ENCODE results near the gene FOXP1. TPM values are rescaled to one million over a fixed set of nuclear protein-coding genes. Genes with fewer than 3 reads are reported as not detected.

Gene FOXP1
- 100 to 1,000 TPM; 120 to 122 TPM for total RNA-seq

GRCh38 chr3:71583566-71584393 is at the start of gene FOXP1:
Gene FOXP1, minus strand, starts transcription at chr3:71583728. Its CDS starts 385,347 bp downstream, at chr3:71198381.
- Mint-ChIP-seq H3K27ac (peak within 1 kb of the TSS; percentile 92), H3K36me3 (ENCODE audit: low read depth) (no peaks in the 10 kb centered on the region), H3K4me3 (peak within 1 kb of the TSS; percentile 85), H3K27me3 (ENCODE audit: low read depth) (no peaks in the 10 kb centered on the region), H3K9me3 (ENCODE audit: insufficient read depth) (no peaks in the 10 kb centered on the region), H3K4me1 (ENCODE audit: low read depth) (peaks cover 39% of the 10 kb centered on the region)
- peak; percentile 43 for ATAC-seq
- peak; percentile 72 for DNase-seq
- ChIA-PET CTCF (interaction anchor here (0.6 to 3.3 kb wide), 8 partner anchors 10 to 1396 kb away, joined by 3 to 14 read pairs (median 4); no protein-coding TSS in a partner anchor), POLR2A (interaction anchor here (0.6 to 3.4 kb wide), 20 partner anchors 88 to 627 kb away, joined by 3 to 27 read pairs (median 4); no protein-coding TSS in a partner anchor)

GRCh38 chr3:71629711-71630110 is 46.2 kb upstream of the FOXP1 start:
- no peaks in the 10 kb centered on the region for H3K27me3 Mint-ChIP-seq (ENCODE audit: low read depth)
- ChIA-PET POLR2A (no interaction called here), CTCF (no interaction called here)
- H3K27ac Mint-ChIP-seq: no peak overlapping the region
- H3K4me3 Mint-ChIP-seq: no peak overlapping the region
- no peaks in the 10 kb centered on the region for H3K4me1 Mint-ChIP-seq (ENCODE audit: low read depth)
- no peaks in the 10 kb centered on the region for H3K36me3 Mint-ChIP-seq (ENCODE audit: low read depth)
- H3K9me3 Mint-ChIP-seq (ENCODE audit: insufficient read depth): no peaks in the 10 kb centered on the region
- no peak for ATAC-seq
- DNase-seq: no peak

- ChIA-PET CTCF (no interaction called here), POLR2A (no interaction called here)
- DNase-seq (no peak), ATAC-seq (no peak)
- Mint-ChIP-seq H3K4me1 (ENCODE audit: low read depth) (no peaks in the 10 kb centered on the region), H3K36me3 (ENCODE audit: low read depth) (no peaks in the 10 kb centered on the region), H3K4me3 (no peak overlapping the region), H3K9me3 (ENCODE audit: insufficient read depth) (no peaks in the 10 kb centered on the region), H3K27ac (no peak overlapping the region), H3K27me3 (ENCODE audit: low read depth) (no peaks in the 10 kb centered on the region)
These were observed 45.8 kb upstream of the FOXP1 start for GRCh38 chr3:71629289-71629688.

GRCh38 chr3:71628522-71628921 is 45.0 kb upstream of the FOXP1 start:
- Mint-ChIP-seq H3K27me3 (ENCODE audit: low read depth) (no peaks in the 10 kb centered on the region), H3K36me3 (ENCODE audit: low read depth) (no peaks in the 10 kb centered on the region), H3K9me3 (ENCODE audit: insufficient read depth) (no peaks in the 10 kb centered on the region), H3K4me3 (no peak overlapping the region), H3K4me1 (ENCODE audit: low read depth) (no peaks in the 10 kb centered on the region), H3K27ac (no peak overlapping the region)
- no peak for ATAC-seq
- ChIA-PET CTCF (no interaction called here), POLR2A (interaction anchor here (0.5 kb wide), 1 partner anchor 339 kb away, joined by 3 read pairs; no protein-coding TSS in a partner anchor)
- no peak for DNase-seq

GRCh38 chr3:71625676-71626075 is 42.1 kb upstream of the FOXP1 start:
- Mint-ChIP-seq H3K27ac (no peak overlapping the region), H3K36me3 (ENCODE audit: low read depth) (no peaks in the 10 kb centered on the region), H3K4me3 (no peak overlapping the region), H3K9me3 (ENCODE audit: insufficient read depth) (no peaks in the 10 kb centered on the region), H3K4me1 (ENCODE audit: low read depth) (no peaks in the 10 kb centered on the region), H3K27me3 (ENCODE audit: low read depth) (no peaks in the 10 kb centered on the region)
- ChIA-PET POLR2A (no interaction called here), CTCF (no interaction called here)
- no peak for DNase-seq
- no peak for ATAC-seq

GRCh38 chr3:71621825-71622537 is 38.5 kb upstream of the FOXP1 start:
- H3K27ac Mint-ChIP-seq: no peak overlapping the region
- H3K9me3 Mint-ChIP-seq (ENCODE audit: insufficient read depth): no peaks in the 10 kb centered on the region
- no peaks in the 10 kb centered on the region for H3K4me1 Mint-ChIP-seq (ENCODE audit: low read depth)
- no peaks in the 10 kb centered on the region for H3K36me3 Mint-ChIP-seq (ENCODE audit: low read depth)
- ChIA-PET POLR2A (interaction anchor here (0.6 to 0.7 kb wide), 2 partner anchors 313 to 1101 kb away, joined by 3 to 4 read pairs; no protein-coding TSS in a partner anchor), CTCF (no interaction called here)
- H3K4me3 Mint-ChIP-seq: no peak overlapping the region
- DNase-seq: no peak
- no peaks in the 10 kb centered on the region for H3K27me3 Mint-ChIP-seq (ENCODE audit: low read depth)
- ATAC-seq: no peak

GRCh38 chr3:71618538-71618937 is 35.0 kb upstream of the FOXP1 start:
- H3K4me3 Mint-ChIP-seq: no peak overlapping the region
- DNase-seq (no peak), ATAC-seq (no peak)
- ChIA-PET CTCF (no interaction called here), POLR2A (no interaction called here)
- peaks cover 6% of the 10 kb centered on the region for H3K4me1 Mint-ChIP-seq (ENCODE audit: low read depth)
- no peaks in the 10 kb centered on the region for H3K27me3 Mint-ChIP-seq (ENCODE audit: low read depth)
- no peaks in the 10 kb centered on the region for H3K9me3 Mint-ChIP-seq (ENCODE audit: insufficient read depth)
- H3K27ac Mint-ChIP-seq: no peak overlapping the region
- H3K36me3 Mint-ChIP-seq (ENCODE audit: low read depth): no peaks in the 10 kb centered on the region

- Mint-ChIP-seq H3K4me1 (ENCODE audit: low read depth) (peaks cover 6% of the 10 kb centered on the region), H3K4me3 (no peak overlapping the region), H3K27me3 (ENCODE audit: low read depth) (no peaks in the 10 kb centered on the region), H3K9me3 (ENCODE audit: insufficient read depth) (peaks cover 6% of the 10 kb centered on the region), H3K36me3 (ENCODE audit: low read depth) (no peaks in the 10 kb centered on the region), H3K27ac (no peak overlapping the region)
- ATAC-seq (no peak), DNase-seq (no peak)
- CTCF ChIA-PET: interaction anchor here (0.9 to 1.4 kb wide), 2 partner anchors 22 to 30 kb away, joined by 3 read pairs; no protein-coding TSS in a partner anchor
- POLR2A ChIA-PET: no interaction called here
These were observed 33.1 kb upstream of the FOXP1 start for GRCh38 chr3:71616571-71617021.

- CTCF ChIA-PET: no interaction called here
- POLR2A ChIA-PET: no interaction called here
These were observed 31.3 kb upstream of the FOXP1 start for GRCh38 chr3:71614869-71615268.

GRCh38 chr3:71614426-71614825 is 30.9 kb upstream of the FOXP1 start:
- Mint-ChIP-seq H3K4me3 (no peak overlapping the region), H3K9me3 (ENCODE audit: insufficient read depth) (peaks cover 11% of the 10 kb centered on the region), H3K27ac (no peak overlapping the region), H3K36me3 (ENCODE audit: low read depth) (no peaks in the 10 kb centered on the region), H3K4me1 (ENCODE audit: low read depth) (peaks cover 6% of the 10 kb centered on the region), H3K27me3 (ENCODE audit: low read depth) (no peaks in the 10 kb centered on the region)
- CTCF ChIA-PET: no interaction called here
- ATAC-seq: no peak
- no peak for DNase-seq
- POLR2A ChIA-PET: no interaction called here

More at GRCh38 chr3:71614869-71615268, 31.3 kb upstream of the FOXP1 start:
- H3K4me1 Mint-ChIP-seq (ENCODE audit: low read depth): peaks cover 6% of the 10 kb centered on the region
- H3K36me3 Mint-ChIP-seq (ENCODE audit: low read depth): no peaks in the 10 kb centered on the region
- H3K4me3 Mint-ChIP-seq: no peak overlapping the region
- DNase-seq (no peak), ATAC-seq (no peak)
- peaks cover 11% of the 10 kb centered on the region for H3K9me3 Mint-ChIP-seq (ENCODE audit: insufficient read depth)
- H3K27me3 Mint-ChIP-seq (ENCODE audit: low read depth): no peaks in the 10 kb centered on the region
- no peak overlapping the region for H3K27ac Mint-ChIP-seq

- POLR2A ChIA-PET: no interaction called here
- ATAC-seq: no peak
- CTCF ChIA-PET: no interaction called here
- DNase-seq: no peak
- no peak overlapping the region for H3K4me3 Mint-ChIP-seq
- H3K4me1 Mint-ChIP-seq (ENCODE audit: low read depth): no peaks in the 10 kb centered on the region
- no peak overlapping the region for H3K27ac Mint-ChIP-seq
- no peaks in the 10 kb centered on the region for H3K36me3 Mint-ChIP-seq (ENCODE audit: low read depth)
- H3K9me3 Mint-ChIP-seq (ENCODE audit: insufficient read depth): peaks cover 16% of the 10 kb centered on the region
- H3K27me3 Mint-ChIP-seq (ENCODE audit: low read depth): no peaks in the 10 kb centered on the region
These were observed 27.6 kb upstream of the FOXP1 start for GRCh38 chr3:71611099-71611498.

- CTCF ChIA-PET: no interaction called here
- Mint-ChIP-seq H3K36me3 (ENCODE audit: low read depth) (no peaks in the 10 kb centered on the region), H3K4me3 (no peak overlapping the region), H3K9me3 (ENCODE audit: insufficient read depth) (peaks cover 18% of the 10 kb centered on the region), H3K27me3 (ENCODE audit: low read depth) (no peaks in the 10 kb centered on the region), H3K4me1 (ENCODE audit: low read depth) (no peaks in the 10 kb centered on the region), H3K27ac (no peak overlapping the region)
- POLR2A ChIA-PET: no interaction called here
- ATAC-seq (no peak), DNase-seq (no peak)
These were observed 23.8 kb upstream of the FOXP1 start for GRCh38 chr3:71607364-71607763.
